HEK293 (cell line): ENCODE data around the gene GTF2I.
A peak's percentile ranks its signal among the peaks of the same experiment; 100 is the strongest.

Experiments
- MEIS1 ChIP-seq: sonication (generic); formaldehyde crosslinking; IDR thresholded peaks from 2 replicates; pipeline ENCODE4 v1.8.1; 2022; ENCODE audit warnings: missing genetic modification reagents, mild to moderate bottlenecking, borderline replicate concordance
- PATZ1 ChIP-seq: fragments of 450-650 bp; formaldehyde crosslinking; IDR thresholded peaks from 2 replicates; pipeline ENCODE4 v1.5.1; 2016; ENCODE audit warnings: missing biosample characterization, missing genetic modification characterization
- PBX3 ChIP-seq: sonication (generic); formaldehyde crosslinking; IDR thresholded peaks from 2 replicates; pipeline ENCODE4 v1.8.1; 2022; ENCODE audit warnings: mild to moderate bottlenecking, moderate library complexity, missing genetic modification reagents
- REST ChIP-seq: fragments of 450-650 bp; formaldehyde crosslinking; IDR thresholded peaks from 2 replicates; pipeline ENCODE4 v1.5.1; 2016; ENCODE audit warnings: missing biosample characterization, missing genetic modification characterization
- SCRT1 ChIP-seq: fragments of 450-650 bp; formaldehyde crosslinking; IDR thresholded peaks from 2 replicates; pipeline ENCODE4 v1.5.1; 2016; ENCODE audit warnings: missing biosample characterization, missing genetic modification characterization, borderline replicate concordance
- ZBTB26 ChIP-seq: fragments of 450-650 bp; formaldehyde crosslinking; optimal IDR thresholded peaks from 2 replicates; pipeline ENCODE3; 2016; ENCODE audit warnings: missing biosample characterization, mild to moderate bottlenecking, missing genetic modification characterization
- ZFP3 ChIP-seq: fragments of 450-650 bp; formaldehyde crosslinking; IDR thresholded peaks from 2 replicates; pipeline ENCODE4 v1.5.1; 2016; ENCODE audit warnings: low read depth, missing biosample characterization, missing genetic modification characterization
- ZNF114 ChIP-seq: fragments of 450-650 bp; formaldehyde crosslinking; IDR thresholded peaks from 2 replicates; pipeline ENCODE4 v1.5.0; 2017; ENCODE audit warnings: missing biosample characterization, missing genetic modification characterization
- ZNF132 ChIP-seq: fragments of 450-650 bp; formaldehyde crosslinking; IDR thresholded peaks from 2 replicates; pipeline ENCODE4 v1.5.1; 2017; ENCODE audit warnings: missing biosample characterization, missing genetic modification characterization, borderline replicate concordance
- ZNF133 ChIP-seq: fragments of 450-650 bp; formaldehyde crosslinking; IDR thresholded peaks from 2 replicates; pipeline ENCODE4 v1.5.1; 2016; ENCODE audit warnings: missing biosample characterization, missing genetic modification characterization
- ZNF18 ChIP-seq: fragments of 450-650 bp; formaldehyde crosslinking; IDR thresholded peaks from 2 replicates; pipeline ENCODE4 v1.5.1; 2016; ENCODE audit warnings: missing biosample characterization, missing genetic modification characterization
- ZNF292 ChIP-seq: fragments of 450-650 bp; formaldehyde crosslinking; IDR thresholded peaks from 2 replicates; pipeline ENCODE4 v1.5.1; 2016; ENCODE audit warnings: low read depth, missing biosample characterization, missing genetic modification characterization, borderline replicate concordance
- ZNF501 ChIP-seq: fragments of 450-650 bp; formaldehyde crosslinking; IDR thresholded peaks from 2 replicates; pipeline ENCODE4 v1.5.1; 2016; ENCODE audit warnings: missing biosample characterization, missing genetic modification characterization
- ZNF555 ChIP-seq: fragments of 450-650 bp; formaldehyde crosslinking; conservative IDR thresholded peaks from 2 replicates; pipeline ENCODE4 v1.5.1; 2017; ENCODE audit warnings: missing biosample characterization, mild to moderate bottlenecking, missing genetic modification characterization, inconsistent platforms
- ZNF621 ChIP-seq: fragments of 450-650 bp; formaldehyde crosslinking; IDR thresholded peaks from 2 replicates; pipeline ENCODE4 v1.5.1; 2017; ENCODE audit warnings: missing biosample characterization, missing genetic modification characterization
- ZNF843 ChIP-seq: fragments of 450-650 bp; formaldehyde crosslinking; IDR thresholded peaks from 2 replicates; pipeline ENCODE4 v1.5.1; 2016; ENCODE audit warnings: missing biosample characterization, missing genetic modification characterization
- ZSCAN30 ChIP-seq: fragments of 450-650 bp; IDR thresholded peaks from 2 replicates; pipeline ENCODE4 v1.5.1; 2018; ENCODE audit warnings: missing biosample characterization, mild to moderate bottlenecking, missing genetic modification characterization, moderate library complexity
- TF ChIP-seq, protein P1 (sequence below): fragments of 450-650 bp; formaldehyde crosslinking; IDR thresholded peaks from 2 replicates; pipeline ENCODE4 v1.5.1; 2016; ENCODE audit warnings: missing biosample characterization, missing genetic modification characterization
- TF ChIP-seq, protein P2 (sequence below): fragments of 450-650 bp; formaldehyde crosslinking; IDR thresholded peaks from 2 replicates; pipeline ENCODE4 v1.5.1; 2016; ENCODE audit warnings: missing biosample characterization, missing genetic modification characterization
- TF ChIP-seq, protein P3 (sequence below): fragments of 450-650 bp; formaldehyde crosslinking; IDR thresholded peaks from 2 replicates; pipeline ENCODE4 v1.5.1; 2017; ENCODE audit warnings: missing biosample characterization, missing genetic modification characterization

Gene GTF2I

GRCh38 chr7:74656837-74657691, 454 bp upstream of the GTF2I start (continued):
- peak; percentile 77; the same call in 1 of the 2 replicates for TF ChIP-seq PATZ1 (tag by site-specific recombination)
- TF ChIP-seq, protein P1, sequence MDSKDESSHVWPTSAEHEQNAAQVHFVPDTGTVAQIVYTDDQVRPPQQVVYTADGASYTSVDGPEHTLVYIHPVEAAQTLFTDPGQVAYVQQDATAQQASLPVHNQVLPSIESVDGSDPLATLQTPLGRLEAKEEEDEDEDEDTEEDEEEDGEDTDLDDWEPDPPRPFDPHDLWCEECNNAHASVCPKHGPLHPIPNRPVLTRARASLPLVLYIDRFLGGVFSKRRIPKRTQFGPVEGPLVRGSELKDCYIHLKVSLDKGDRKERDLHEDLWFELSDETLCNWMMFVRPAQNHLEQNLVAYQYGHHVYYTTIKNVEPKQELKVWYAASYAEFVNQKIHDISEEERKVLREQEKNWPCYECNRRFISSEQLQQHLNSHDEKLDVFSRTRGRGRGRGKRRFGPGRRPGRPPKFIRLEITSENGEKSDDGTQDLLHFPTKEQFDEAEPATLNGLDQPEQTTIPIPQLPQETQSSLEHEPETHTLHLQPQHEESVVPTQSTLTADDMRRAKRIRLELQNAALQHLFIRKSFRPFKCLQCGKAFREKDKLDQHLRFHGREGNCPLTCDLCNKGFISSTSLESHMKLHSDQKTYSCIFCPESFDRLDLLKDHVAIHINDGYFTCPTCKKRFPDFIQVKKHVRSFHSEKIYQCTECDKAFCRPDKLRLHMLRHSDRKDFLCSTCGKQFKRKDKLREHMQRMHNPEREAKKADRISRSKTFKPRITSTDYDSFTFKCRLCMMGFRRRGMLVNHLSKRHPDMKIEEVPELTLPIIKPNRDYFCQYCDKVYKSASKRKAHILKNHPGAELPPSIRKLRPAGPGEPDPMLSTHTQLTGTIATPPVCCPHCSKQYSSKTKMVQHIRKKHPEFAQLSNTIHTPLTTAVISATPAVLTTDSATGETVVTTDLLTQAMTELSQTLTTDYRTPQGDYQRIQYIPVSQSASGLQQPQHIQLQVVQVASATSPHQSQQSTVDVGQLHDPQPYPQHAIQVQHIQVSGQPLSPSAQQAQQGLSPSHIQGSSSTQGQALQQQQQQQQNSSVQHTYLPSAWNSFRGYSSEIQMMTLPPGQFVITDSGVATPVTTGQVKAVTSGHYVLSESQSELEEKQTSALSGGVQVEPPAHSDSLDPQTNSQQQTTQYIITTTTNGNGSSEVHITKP (tag by site-specific recombination), result 0 out of 2 replicates have a peak, but pooled peaks have one; percentile 35
- TF ChIP-seq REST (tag by site-specific recombination), result no peak; the same call in 1 of the 2 replicates
- TF ChIP-seq, protein P2, sequence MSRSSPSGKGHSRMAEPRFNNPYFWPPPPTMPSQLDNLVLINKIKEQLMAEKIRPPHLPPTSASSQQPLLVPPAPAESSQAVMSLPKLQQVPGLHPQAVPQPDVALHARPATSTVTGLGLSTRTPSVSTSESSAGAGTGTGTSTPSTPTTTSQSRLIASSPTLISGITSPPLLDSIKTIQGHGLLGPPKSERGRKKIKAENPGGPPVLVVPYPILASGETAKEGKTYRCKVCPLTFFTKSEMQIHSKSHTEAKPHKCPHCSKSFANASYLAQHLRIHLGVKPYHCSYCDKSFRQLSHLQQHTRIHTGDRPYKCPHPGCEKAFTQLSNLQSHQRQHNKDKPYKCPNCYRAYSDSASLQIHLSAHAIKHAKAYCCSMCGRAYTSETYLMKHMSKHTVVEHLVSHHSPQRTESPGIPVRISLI (tag by site-specific recombination), result no peak
- TF ChIP-seq PBX3 (CRISPR knock-in tag), result 0 out of 2 replicates have a peak, but pooled peaks have one; percentile 19
- no peak for TF ChIP-seq ZNF555 (tag by site-specific recombination)
- no peak for TF ChIP-seq MEIS1 (CRISPR knock-in tag)
- TF ChIP-seq SCRT1, result no peak
- no peak for TF ChIP-seq ZNF292 (tag by site-specific recombination)
- TF ChIP-seq ZSCAN30 (tag by site-specific recombination), result peak; percentile 72
- TF ChIP-seq ZFP3 (tag by site-specific recombination), result no peak
- TF ChIP-seq ZNF843, result 0 out of 2 replicates have a peak, but pooled peaks have one; percentile 40
- peak; percentile 47; the same call in 1 of the 2 replicates for TF ChIP-seq ZNF501
- no peak for TF ChIP-seq ZNF133 (tag by site-specific recombination)
- TF ChIP-seq ZBTB26 (tag by site-specific recombination), result peak; percentile 81
- TF ChIP-seq ZNF621 (tag by site-specific recombination), result no peak
- TF ChIP-seq, protein P3, sequence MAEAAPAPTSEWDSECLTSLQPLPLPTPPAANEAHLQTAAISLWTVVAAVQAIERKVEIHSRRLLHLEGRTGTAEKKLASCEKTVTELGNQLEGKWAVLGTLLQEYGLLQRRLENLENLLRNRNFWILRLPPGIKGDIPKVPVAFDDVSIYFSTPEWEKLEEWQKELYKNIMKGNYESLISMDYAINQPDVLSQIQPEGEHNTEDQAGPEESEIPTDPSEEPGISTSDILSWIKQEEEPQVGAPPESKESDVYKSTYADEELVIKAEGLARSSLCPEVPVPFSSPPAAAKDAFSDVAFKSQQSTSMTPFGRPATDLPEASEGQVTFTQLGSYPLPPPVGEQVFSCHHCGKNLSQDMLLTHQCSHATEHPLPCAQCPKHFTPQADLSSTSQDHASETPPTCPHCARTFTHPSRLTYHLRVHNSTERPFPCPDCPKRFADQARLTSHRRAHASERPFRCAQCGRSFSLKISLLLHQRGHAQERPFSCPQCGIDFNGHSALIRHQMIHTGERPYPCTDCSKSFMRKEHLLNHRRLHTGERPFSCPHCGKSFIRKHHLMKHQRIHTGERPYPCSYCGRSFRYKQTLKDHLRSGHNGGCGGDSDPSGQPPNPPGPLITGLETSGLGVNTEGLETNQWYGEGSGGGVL (tag by site-specific recombination), result peak; percentile 90
- no peak for TF ChIP-seq ZNF114 (tag by site-specific recombination)
- TF ChIP-seq ZNF18 (tag by site-specific recombination), result 0 out of 2 replicates have a peak, but pooled peaks have one; percentile 17
- no peak for TF ChIP-seq ZNF132 (tag by site-specific recombination)
